Measurements from ENCODE around the gene PPIF. TPM values are rescaled to one million over a fixed set of nuclear protein-coding genes. Genes with fewer than 3 reads are reported as not detected.

The PPIF gene
- total and polyA plus RNA-seq, 2 of the 4 experiments (the other 2 are of a cell fraction), result 29.2 to 130 TPM

GRCh38 chr10:79377557-79378382, 30.5 kb downstream of the PPIF start (continued):
- TF ChIP-seq, protein P1, sequence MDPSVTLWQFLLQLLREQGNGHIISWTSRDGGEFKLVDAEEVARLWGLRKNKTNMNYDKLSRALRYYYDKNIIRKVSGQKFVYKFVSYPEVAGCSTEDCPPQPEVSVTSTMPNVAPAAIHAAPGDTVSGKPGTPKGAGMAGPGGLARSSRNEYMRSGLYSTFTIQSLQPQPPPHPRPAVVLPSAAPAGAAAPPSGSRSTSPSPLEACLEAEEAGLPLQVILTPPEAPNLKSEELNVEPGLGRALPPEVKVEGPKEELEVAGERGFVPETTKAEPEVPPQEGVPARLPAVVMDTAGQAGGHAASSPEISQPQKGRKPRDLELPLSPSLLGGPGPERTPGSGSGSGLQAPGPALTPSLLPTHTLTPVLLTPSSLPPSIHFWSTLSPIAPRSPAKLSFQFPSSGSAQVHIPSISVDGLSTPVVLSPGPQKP (IDR thresholded peaks at IDR 0.05; ENCODE audit: borderline replicate concordance, low read depth, low read length), result no peak
- no peak for TF ChIP-seq CHD1 (IDR thresholded peaks at IDR 0.05; ENCODE audit: low read depth, low read length)

DNA sequence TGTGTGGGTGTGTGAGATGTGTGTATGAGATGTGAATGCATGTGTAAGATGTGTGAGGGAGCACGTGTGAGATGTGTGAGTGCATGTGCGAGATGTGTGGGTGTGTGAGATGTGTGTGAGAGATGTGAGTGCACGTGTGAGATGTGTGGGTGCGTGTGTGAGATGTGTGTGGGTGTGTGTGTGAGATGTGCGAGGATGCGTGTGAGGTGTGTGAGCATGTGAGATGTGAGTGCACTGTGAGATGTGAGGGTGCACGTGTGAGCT, 31.0 kb downstream of the PPIF start:
- TF ChIP-seq SMC3 (IDR thresholded peaks at IDR 0.05; ENCODE audit: low read depth, low read length) (no peak), RCOR1 (IDR thresholded peaks at IDR 0.05; ENCODE audit: insufficient replicate concordance, low read length) (no peak), POLR2A (IDR thresholded peaks at IDR 0.05; ENCODE audit: low read depth, low read length) (no peak), FOS (IDR thresholded peaks at IDR 0.05; ENCODE audit: low read depth, low read length) (no peak), BHLHE40 (IDR thresholded peaks at IDR 0.05; ENCODE audit: low read depth, low read length) (no peak), CTCF (conservative IDR thresholded peaks at IDR 0.05; ENCODE audit: low read depth, low read length) (no peak), RAD21 (IDR thresholded peaks at IDR 0.05; ENCODE audit: low read length) (no peak), CEBPB (IDR thresholded peaks at IDR 0.05; ENCODE audit: low read depth, low read length) (no peak)
- TF ChIP-seq, protein P1 (IDR thresholded peaks at IDR 0.05; ENCODE audit: borderline replicate concordance, low read depth, low read length), result no peak
- Histone ChIP-seq H2AFZ (replicated peaks; ENCODE audit: low read length, poor library complexity) (peak overlapping the region; percentile 51), H3K9ac (ENCODE audit: low read depth, low read length) (no peak overlapping the region)

More for the DNA sequence above, 31.0 kb downstream of the PPIF start:
- Histone ChIP-seq H4K8ac (ENCODE audit: low read depth in 2 of 2, low read length in 2 of 2) (no peak overlapping the region), H3K4me1 (ENCODE audit: control insufficient read depth, insufficient read depth, low read length) (peaks cover 39% of the 10 kb centered on the region), H2BK5ac (ENCODE audit: low read depth, low read length, poor library complexity, severe bottlenecking) (no peak overlapping the region), H3K4ac (ENCODE audit: low read depth, low read length) (no peak overlapping the region), H3K4me3 (ENCODE audit: insufficient read depth, low read depth, low read length) (no peak overlapping the region), H2AK5ac (ENCODE audit: low read depth, low read length) (peak overlapping the region; percentile 87; the same call in 1 of the 2 replicates), H2BK120ac (ENCODE audit: low read depth, low read length) (no peak overlapping the region), H2BK15ac (ENCODE audit: low read depth, low read length) (0 out of 3 replicates have a peak overlapping the region, but pooled peaks have one; percentile 43), H3K18ac (ENCODE audit: low read depth, low read length) (no peak overlapping the region), H4K91ac (ENCODE audit: insufficient read depth, low read depth, low read length) (no peak overlapping the region), H3K79me1 (ENCODE audit: low read depth in 1 of 2, low read length in 2 of 2) (peaks cover 3 to 18% of the 10 kb centered on the region in 2 experiments; a peak in 1 of 4 replicates), H3K14ac (replicated peaks; ENCODE audit: low read depth, low read length) (no peak overlapping the region; the same call in 1 of the 2 replicates), H2BK20ac (ENCODE audit: low read depth, low read length) (no peak overlapping the region), H3K9me1 (ENCODE audit: insufficient read depth, low read length) (peaks cover 32% of the 10 kb centered on the region), H3K27ac (ENCODE audit: insufficient read depth, low read length) (no peak overlapping the region), H3K23ac (ENCODE audit: low read depth, low read length) (no peak overlapping the region), H3K27me3 (ENCODE audit: control insufficient read depth, insufficient read depth, low read length) (no peaks in the 10 kb centered on the region), H3K9me3 (ENCODE audit: control insufficient read depth, insufficient read depth, low read length) (no peaks in the 10 kb centered on the region), H3K56ac (ENCODE audit: extremely low read depth, insufficient read depth, low read length) (no peak overlapping the region), H3K36me3 (ENCODE audit: control insufficient read depth, insufficient read depth, low read length) (peaks cover 5% of the 10 kb centered on the region; the same call in 1 of the 2 replicates), H3K4me2 (ENCODE audit: low read depth, low read length) (no peak overlapping the region), H4K5ac (ENCODE audit: low read depth, low read length) (no peak overlapping the region), H2AK9ac (replicated peaks; ENCODE audit: low read depth, low read length, poor library complexity) (no peak overlapping the region), H4K20me1 (ENCODE audit: insufficient read depth, low read length) (no peaks in the 10 kb centered on the region)
- dilution Hi-C loops (cut with HindIII; ENCODE audit: low sequenced_read_pairs, unreplicated experiment) (no loop called here), in situ Hi-C loops (cut with MboI; ENCODE audit: low sequenced_read_pairs) (loop anchor here (10.0 to 25.0 kb wide), 3 partner anchors 109 to 546 kb away; no protein-coding TSS in a partner anchor), intact Hi-C loops (cut with micrococcal nuclease) (loop anchor here (10.0 kb wide), 1 partner anchor 156 kb away; no protein-coding TSS in a partner anchor)
- BruUV-seq (replicated peaks), result no TSS peak
- DNase-seq (no peak), ATAC-seq (ENCODE audit: low read depth) (no peak)
- ChIA-PET POLR2A (ENCODE audit: unreplicated experiment) (no interaction called here), CTCF (no interaction called here)
- 91 to 100% methylated on average over 4 to 6 of the region's 7 CpGs for WGBS, 2 experiments (ENCODE audit: extremely low coverage in 2 of 2, insufficient read length in 1 of 2)
